Duodenal mucosa (tissue), 2 donors: ENCODE results near the gene CD3D.

Experiments
- H3K27ac ChIP-seq: one replicate; pipeline ENCODE4 v1.7.0; 2013; ENCODE audit warnings: low read depth, low read length
- H3K27me3 ChIP-seq, 2 donors: one replicate each; pipeline ENCODE4 v1.7.0; 2013; ENCODE audit warnings: low read length in 2 of 2, control low read depth in 1 of 2; ENCODE audit not compliant: insufficient read depth in 2 of 2, control insufficient read depth in 1 of 2
- H3K36me3 ChIP-seq, 2 donors: one replicate each; pipeline ENCODE4 v1.7.0; 2013; ENCODE audit warnings: low read length in 2 of 2, control low read depth in 1 of 2; ENCODE audit not compliant: insufficient read depth in 2 of 2, control insufficient read depth in 1 of 2
- H3K4me1 ChIP-seq, 2 donors: one replicate each; pipeline ENCODE4 v1.7.0; 2013; ENCODE audit warnings: low read length in 2 of 2, control low read depth in 1 of 2; ENCODE audit not compliant: insufficient read depth in 2 of 2, control insufficient read depth in 1 of 2
- H3K4me3 ChIP-seq, 2 donors: one replicate each; pipeline ENCODE4 v1.7.0; 2013; ENCODE audit warnings: low read length in 2 of 2, low read depth in 1 of 2
- H3K9ac ChIP-seq, 2 donors: one replicate each; pipeline ENCODE4 v1.7.0; 2013; ENCODE audit warnings: low read length in 2 of 2, low read depth in 1 of 2
- H3K9me3 ChIP-seq, 2 donors: one replicate each; pipeline ENCODE4 v1.7.0; 2013; ENCODE audit warnings: low read length in 2 of 2, control low read depth in 1 of 2; ENCODE audit not compliant: control insufficient read depth in 1 of 2

The CD3D gene

DNA sequence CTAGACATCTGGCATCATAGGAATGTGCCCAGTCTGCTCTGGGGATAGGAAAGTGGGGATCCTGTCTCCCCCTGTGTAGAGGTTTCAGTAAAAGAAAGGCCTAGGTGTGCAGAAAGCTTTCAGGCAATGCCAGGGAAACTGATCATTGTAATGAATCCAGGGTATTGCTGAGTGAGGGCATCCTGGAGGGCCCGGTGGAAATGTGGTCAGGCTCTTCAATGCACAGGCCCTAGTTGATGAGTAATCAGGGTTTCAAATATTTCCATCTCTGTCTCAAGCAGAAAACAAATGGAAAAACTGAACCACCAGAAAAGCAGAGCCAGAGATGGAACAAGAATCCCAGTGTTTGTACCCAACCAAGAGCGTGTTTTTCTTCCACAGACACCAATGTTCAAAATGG lies 35.9 kb downstream of the CD3D start:
- Histone ChIP-seq H3K4me1 (no peaks in the 10 kb centered on the region), H3K9me3 (no peaks in the 10 kb centered on the region), H3K27ac (no peak overlapping the region), H3K27me3 (no peaks in the 10 kb centered on the region), H3K4me3 (no peak overlapping the region), H3K36me3 (no peaks in the 10 kb centered on the region), H3K9ac (no peak overlapping the region)

DNA sequence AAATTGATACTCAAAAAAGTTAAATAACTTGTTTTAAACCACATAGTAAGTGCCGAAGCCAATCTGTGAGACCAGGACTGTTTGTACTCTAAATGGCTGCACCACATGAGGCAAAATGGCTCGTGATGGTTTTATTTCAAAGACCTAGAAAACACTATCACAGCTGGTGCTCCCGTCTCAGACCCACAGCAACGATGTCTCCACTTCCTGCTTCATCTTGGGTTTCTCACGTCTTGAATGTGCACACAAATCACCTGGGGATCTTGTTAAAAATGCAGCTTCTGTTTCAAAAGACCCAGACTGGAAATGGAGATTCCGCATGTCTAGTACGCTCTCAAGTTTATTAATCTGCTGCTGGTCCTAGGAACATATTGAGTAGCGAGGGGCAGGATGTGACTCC lies 36.8 kb downstream of the CD3D start:
- no peaks in the 10 kb centered on the region for H3K4me1 ChIP-seq
- H3K9me3 ChIP-seq = no peaks in the 10 kb centered on the region
- H3K27me3 ChIP-seq = no peaks in the 10 kb centered on the region
- no peak overlapping the region for H3K27ac ChIP-seq
- peak overlapping the region in 1 of 2 donors; percentile 29 for H3K4me3 ChIP-seq
- H3K36me3 ChIP-seq = no peaks in the 10 kb centered on the region
- peak overlapping the region in 1 of 2 donors; percentile 7 for H3K9ac ChIP-seq

DNA sequence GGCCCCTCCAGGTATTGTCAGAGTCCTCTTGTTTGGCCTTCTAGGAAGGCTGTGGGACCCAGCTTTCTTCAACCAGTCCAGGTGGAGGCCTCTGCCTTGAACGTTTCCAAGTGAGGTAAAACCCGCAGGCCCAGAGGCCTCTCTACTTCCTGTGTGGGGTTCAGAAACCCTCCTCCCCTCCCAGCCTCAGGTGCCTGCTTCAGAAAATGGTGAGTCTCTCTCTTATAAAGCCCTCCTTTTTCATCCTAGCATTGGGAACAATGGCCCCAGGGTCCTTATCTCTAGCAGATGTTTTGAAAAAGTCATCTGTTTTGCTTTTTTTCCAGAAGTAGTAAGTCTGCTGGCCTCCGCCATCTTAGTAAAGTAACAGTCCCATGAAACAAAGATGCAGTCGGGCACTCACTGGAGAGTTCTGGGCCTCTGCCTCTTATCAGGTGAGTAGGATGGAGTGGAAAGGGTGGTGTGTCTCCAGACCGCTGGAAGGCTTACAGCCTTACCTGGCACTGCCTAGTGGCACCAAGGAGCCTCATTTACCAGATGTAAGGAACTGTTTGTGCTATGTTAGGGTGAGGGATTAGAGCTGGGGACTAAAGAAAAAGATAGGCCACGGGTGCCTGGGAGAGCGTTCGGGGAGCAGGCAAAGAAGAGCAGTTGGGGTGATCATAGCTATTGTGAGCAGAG lies 37.8 kb downstream of the CD3D start, which contains the start of gene CD3E:
TSS of gene CD3E (plus strand) at position 163 of the 681 bp plus-strand sequence. CDS start at position 386, 223 bp downstream.
- Histone ChIP-seq H3K27me3 (no peaks in the 10 kb centered on the region), H3K4me1 (no peaks in the 10 kb centered on the region), H3K36me3 (no peaks in the 10 kb centered on the region), H3K27ac (no peak within 1 kb of the TSS), H3K4me3 (peak within 1 kb of the TSS; percentile 40 to 58), H3K9ac (peak within 1 kb of the TSS; percentile 7 to 45), H3K9me3 (no peaks in the 10 kb centered on the region)

DNA sequence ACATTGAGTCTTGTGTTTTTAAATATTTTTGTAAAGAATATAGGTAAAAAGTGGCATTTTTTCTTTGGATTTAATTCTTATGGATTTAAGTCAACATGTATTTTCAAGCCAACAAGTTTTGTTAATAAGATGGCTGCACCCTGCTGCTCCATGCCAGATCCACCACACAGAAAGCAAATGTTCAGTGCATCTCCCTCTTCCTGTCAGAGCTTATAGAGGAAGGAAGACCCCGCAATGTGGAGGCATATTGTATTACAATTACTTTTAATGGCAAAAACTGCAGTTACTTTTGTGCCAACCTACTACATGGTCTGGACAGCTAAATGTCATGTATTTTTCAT lies 38.3 kb downstream of the CD3D start:
- peak overlapping the region in 1 of 2 donors; percentile 58 for H3K4me3 ChIP-seq
- H3K36me3 ChIP-seq = no peaks in the 10 kb centered on the region
- H3K9me3 ChIP-seq = no peaks in the 10 kb centered on the region
- H3K9ac ChIP-seq = no peak overlapping the region
- no peak overlapping the region for H3K27ac ChIP-seq
- no peaks in the 10 kb centered on the region for H3K4me1 ChIP-seq
- H3K27me3 ChIP-seq = no peaks in the 10 kb centered on the region

DNA sequence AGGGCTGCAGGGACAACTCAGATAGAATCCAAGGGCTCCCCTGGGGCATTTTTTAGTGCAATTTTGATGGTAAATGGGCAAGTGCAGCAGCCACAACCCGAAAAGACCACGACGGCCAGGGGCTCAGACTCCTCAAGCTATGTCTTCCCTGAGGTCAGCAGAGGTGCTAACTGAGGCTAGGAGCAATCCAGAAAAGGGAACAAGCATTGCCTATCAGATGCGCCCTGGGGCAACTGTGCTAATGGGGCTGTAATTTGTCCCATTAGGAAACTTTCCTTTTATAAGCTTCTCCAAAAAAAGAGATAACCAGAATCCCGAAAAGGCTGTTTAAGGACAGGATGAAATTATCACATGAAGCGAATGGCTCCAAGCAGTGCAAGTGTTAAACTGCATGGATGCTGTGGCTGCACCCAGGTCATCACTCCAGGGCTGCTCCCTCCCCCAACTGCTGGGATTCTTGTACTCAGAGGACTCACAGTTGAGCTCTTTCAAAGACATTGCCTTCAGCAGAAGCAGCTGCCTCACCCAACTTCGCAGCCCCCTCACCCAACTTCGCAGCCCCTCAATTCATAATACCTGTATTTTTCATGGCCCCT lies 40.8 kb downstream of the CD3D start:
- Histone ChIP-seq H3K27ac (no peak overlapping the region), H3K4me3 (no peak overlapping the region), H3K27me3 (no peaks in the 10 kb centered on the region), H3K9ac (no peak overlapping the region), H3K4me1 (no peaks in the 10 kb centered on the region), H3K36me3 (no peaks in the 10 kb centered on the region), H3K9me3 (no peaks in the 10 kb centered on the region)

DNA sequence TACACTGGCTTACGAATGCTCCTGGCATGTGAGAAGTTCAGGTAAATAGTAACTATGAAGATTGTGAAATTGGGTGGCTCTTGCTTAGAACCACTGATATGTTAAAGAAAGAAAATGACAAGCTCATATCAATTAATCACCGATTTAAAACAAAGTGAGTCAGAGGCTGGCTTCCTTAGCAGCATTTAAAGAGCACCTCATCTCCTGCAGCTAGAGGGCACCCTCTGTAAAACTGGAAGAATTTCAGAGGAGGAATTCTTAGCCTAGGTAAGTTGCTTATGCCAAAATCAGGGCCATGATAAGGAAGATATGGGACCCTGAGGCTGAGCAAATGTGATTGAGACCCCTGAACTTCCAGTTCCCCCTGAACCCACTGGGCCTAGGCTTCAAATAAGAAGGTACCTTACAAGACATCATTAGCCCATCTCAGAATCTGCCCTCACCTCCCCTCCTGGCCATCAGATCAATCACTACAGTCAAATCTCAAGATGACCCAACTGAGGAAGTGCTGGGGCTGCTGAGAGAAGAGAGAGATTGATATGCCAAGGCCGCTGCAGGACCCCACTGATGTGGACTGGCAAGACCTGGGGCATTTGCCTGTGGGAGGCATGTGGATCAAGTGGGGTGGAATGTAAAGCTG lies 46.6 kb downstream of the CD3D start:
- no peaks in the 10 kb centered on the region for H3K9me3 ChIP-seq
- H3K4me1 ChIP-seq = peaks cover 2 to 3% of the 10 kb centered on the region in 2 donors
- no peak overlapping the region for H3K4me3 ChIP-seq
- no peak overlapping the region for H3K9ac ChIP-seq
- H3K36me3 ChIP-seq = no peaks in the 10 kb centered on the region
- no peaks in the 10 kb centered on the region for H3K27me3 ChIP-seq
- no peak overlapping the region for H3K27ac ChIP-seq

DNA sequence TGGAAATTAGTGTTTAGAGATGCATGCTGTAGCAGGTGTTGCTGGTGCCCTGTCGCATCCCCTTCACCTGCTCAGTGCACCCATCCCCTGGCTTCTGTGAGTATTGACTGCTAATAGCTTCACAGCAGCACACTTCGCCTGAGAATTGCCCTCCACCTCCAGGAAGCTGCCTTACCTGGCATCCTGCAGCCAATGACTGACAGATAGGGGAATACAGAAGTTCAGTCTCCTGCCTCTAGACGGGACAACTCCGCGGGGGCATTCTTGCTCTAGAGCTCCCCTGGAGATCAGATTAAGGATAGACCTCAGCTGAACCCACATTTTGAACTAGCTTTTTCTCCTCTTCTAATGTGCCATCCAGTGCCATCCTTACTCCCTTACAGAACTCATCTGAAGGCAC lies 47.3 kb downstream of the CD3D start:
- no peak overlapping the region for H3K4me3 ChIP-seq
- H3K9me3 ChIP-seq = no peaks in the 10 kb centered on the region
- H3K36me3 ChIP-seq = no peaks in the 10 kb centered on the region
- H3K27me3 ChIP-seq = no peaks in the 10 kb centered on the region
- no peak overlapping the region for H3K9ac ChIP-seq
- no peak overlapping the region for H3K27ac ChIP-seq
- H3K4me1 ChIP-seq = peaks cover 3 to 6% of the 10 kb centered on the region in 2 donors

DNA sequence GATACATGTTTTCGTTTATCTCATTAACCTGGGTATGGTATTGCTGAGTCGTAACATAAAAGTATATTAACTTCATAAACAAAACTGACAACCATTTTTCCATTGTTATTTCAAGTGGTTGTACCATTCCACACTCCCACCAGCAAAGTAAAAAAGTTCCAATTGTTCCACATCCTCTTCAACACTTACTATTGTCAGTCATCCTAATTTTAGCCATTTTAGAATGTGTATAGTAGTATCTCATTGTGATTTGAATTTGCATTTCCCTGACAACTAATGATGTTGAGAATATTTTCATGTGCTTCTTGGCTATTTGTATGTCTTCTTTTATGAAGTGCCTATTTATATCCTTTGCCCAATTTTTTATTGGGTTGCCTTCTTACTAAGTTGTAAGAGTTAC lies 48.5 kb downstream of the CD3D start:
- Histone ChIP-seq H3K27ac (no peak overlapping the region), H3K9me3 (no peaks in the 10 kb centered on the region)

DNA sequence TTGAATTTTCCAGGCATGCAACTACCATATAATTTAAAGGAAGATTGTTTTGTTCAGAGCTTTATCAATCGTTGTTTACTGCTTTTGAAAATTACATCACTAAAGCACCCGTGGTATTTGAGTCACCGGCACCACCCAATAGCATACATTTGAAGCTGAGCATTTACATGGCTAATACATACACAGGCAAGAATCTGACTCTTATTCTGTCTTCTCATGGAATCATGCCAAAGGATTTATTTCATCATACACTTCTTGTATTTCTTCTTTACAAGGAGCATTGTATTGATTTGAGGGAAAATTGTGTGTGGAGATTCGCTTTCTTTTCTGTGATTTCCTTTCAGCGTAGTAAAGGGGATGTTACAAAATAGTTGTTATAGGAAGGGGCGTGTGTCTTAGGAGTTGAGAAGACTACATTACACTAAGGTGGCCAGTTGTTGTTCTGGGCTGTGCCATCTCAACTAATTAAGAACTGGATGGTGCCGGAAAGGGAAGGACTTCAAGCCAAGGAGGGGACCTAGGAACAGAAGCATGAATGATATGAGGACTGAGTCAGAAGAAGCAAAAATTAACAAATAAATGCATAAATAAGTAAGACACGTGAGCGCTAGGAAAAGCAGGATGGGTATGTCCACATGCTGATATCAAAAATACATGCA lies 50.9 kb downstream of the CD3D start:
- Histone ChIP-seq H3K9me3 (no peaks in the 10 kb centered on the region), H3K27ac (no peak overlapping the region), H3K27me3 (no peaks in the 10 kb centered on the region), H3K9ac (no peak overlapping the region), H3K4me3 (no peak overlapping the region), H3K4me1 (peaks cover 6% of the 10 kb centered on the region in 2 donors), H3K36me3 (no peaks in the 10 kb centered on the region)

More for the DNA sequence above, 48.5 kb downstream of the CD3D start:
- Histone ChIP-seq H3K36me3 (no peaks in the 10 kb centered on the region), H3K27me3 (no peaks in the 10 kb centered on the region), H3K4me1 (peaks cover 3 to 6% of the 10 kb centered on the region in 2 donors), H3K4me3 (no peak overlapping the region), H3K9ac (no peak overlapping the region)

DNA sequence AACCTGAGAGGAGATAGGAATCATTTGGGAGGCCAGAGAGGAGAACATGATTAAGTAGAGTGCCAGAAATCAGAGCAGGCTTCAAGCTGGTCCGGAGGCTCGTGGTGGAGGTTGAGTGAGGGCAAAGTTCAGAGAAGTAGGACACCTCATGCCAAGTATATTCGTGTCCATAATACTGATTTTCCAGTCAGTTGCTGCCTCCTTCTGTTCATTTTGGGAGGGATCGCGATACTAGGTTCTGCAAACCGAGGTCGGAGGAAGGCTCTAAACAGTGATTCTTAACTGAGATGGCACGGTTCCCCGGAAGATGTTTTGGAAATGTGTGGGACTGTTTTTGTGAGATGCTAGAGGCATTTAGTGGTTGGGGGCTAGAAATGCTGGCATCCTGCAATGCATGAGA lies 51.6 kb downstream of the CD3D start:
- Histone ChIP-seq H3K4me3 (no peak overlapping the region), H3K9ac (no peak overlapping the region), H3K27ac (no peak overlapping the region), H3K9me3 (no peaks in the 10 kb centered on the region), H3K4me1 (peaks cover 6% of the 10 kb centered on the region in 2 donors), H3K27me3 (no peaks in the 10 kb centered on the region), H3K36me3 (no peaks in the 10 kb centered on the region)
